GM12865 (cell line): Measurements from ENCODE around the gene OSM.

ENCODE experiments used
- DNase-seq: peaks from one replicate; pipeline ENCODE4 v3.0.0; 2010; ENCODE audit warnings: low read depth
- H3K4me3 ChIP-seq: 2 replicates; pipeline ENCODE4 v1.5.1; 2011; ENCODE audit warnings: mild to moderate bottlenecking, low read depth, low read length, control low read depth
- CTCF ChIP-seq: IDR thresholded peaks from 2 replicates; pipeline ENCODE4 v1.5.1; 2011; ENCODE audit warnings: low read length, control low read depth, low read depth, inconsistent platforms; ENCODE audit not compliant: insufficient read depth; ENCODE audit errors: missing control alignments

Gene OSM

GRCh38 chr22:30277547-30278344, 11.1 kb upstream of the OSM start:
- no peak for DNase-seq
- no peak for TF ChIP-seq CTCF
- no peak overlapping the region for H3K4me3 ChIP-seq

- DNase-seq, result no peak
- H3K4me3 ChIP-seq, result no peak overlapping the region
- no peak for TF ChIP-seq CTCF
Observed at GRCh38 chr22:30276039-30276438, 9.4 kb upstream of the OSM start.

GRCh38 chr22:30275625-30276024, 9.0 kb upstream of the OSM start:
- H3K4me3 ChIP-seq, result no peak overlapping the region
- no peak for TF ChIP-seq CTCF
- no peak for DNase-seq

- no peak for TF ChIP-seq CTCF
- DNase-seq, result no peak
- no peak overlapping the region for H3K4me3 ChIP-seq
Observed at GRCh38 chr22:30274437-30274812, 7.8 kb upstream of the OSM start.

GRCh38 chr22:30273711-30274436, 7.2 kb upstream of the OSM start:
- no peak overlapping the region for H3K4me3 ChIP-seq
- DNase-seq, result no peak
- TF ChIP-seq CTCF, result no peak

GRCh38 chr22:30272781-30273601, 6.3 kb upstream of the OSM start:
- no peak for TF ChIP-seq CTCF
- DNase-seq, result no peak

More at GRCh38 chr22:30272781-30273601, 6.3 kb upstream of the OSM start:
- no peak overlapping the region for H3K4me3 ChIP-seq
